Suprapubic skin (tissue), 3 donors: ENCODE data around the gene PPP1R37.

Experiments
- CTCF ChIP-seq, 2 donors: fragments of 200-600 bp in 1 of 2; fragments of 450-650 bp in 1 of 2; sonication (generic) in 1 of 2; IDR thresholded peaks; one replicate each; pipeline ENCODE4 v1.5.1; 2016 to 2019; ENCODE audit warnings: antibody characterized with exemption in 2 of 2, mild to moderate bottlenecking in 1 of 2, moderate library complexity in 1 of 2
- POLR2A ChIP-seq, 2 donors: fragments of 450-650 bp; IDR thresholded peaks; one replicate each; pipeline ENCODE4 v1.6.1; 2017; ENCODE audit warnings: antibody characterized with exemption in 2 of 2, mild to moderate bottlenecking in 2 of 2, moderate library complexity in 2 of 2

- TF ChIP-seq CTCF (IDR thresholded peaks at IDR 0.05): no peak
- TF ChIP-seq POLR2A (IDR thresholded peaks at IDR 0.05): no peak
Measured at GRCh38 chr19:45122832-45123231, 29.9 kb downstream of the PPP1R37 start.
